HG03025 (cell line): Measurements from ENCODE around the gene ZNF581.

Source experiments
- ATAC-seq: cut with Tn5 transposase; IDR thresholded peaks from one replicate; pipeline ENCODE4 v1.9.1; 2021; ENCODE audit warnings: mild to moderate bottlenecking, moderate library complexity; ENCODE audit not compliant: unreplicated experiment, low FRiP score

Gene ZNF581

GRCh38 chr19:55609326-55609725 is 34.1 kb upstream of the ZNF581 start:
- no peak for ATAC-seq

DNA sequence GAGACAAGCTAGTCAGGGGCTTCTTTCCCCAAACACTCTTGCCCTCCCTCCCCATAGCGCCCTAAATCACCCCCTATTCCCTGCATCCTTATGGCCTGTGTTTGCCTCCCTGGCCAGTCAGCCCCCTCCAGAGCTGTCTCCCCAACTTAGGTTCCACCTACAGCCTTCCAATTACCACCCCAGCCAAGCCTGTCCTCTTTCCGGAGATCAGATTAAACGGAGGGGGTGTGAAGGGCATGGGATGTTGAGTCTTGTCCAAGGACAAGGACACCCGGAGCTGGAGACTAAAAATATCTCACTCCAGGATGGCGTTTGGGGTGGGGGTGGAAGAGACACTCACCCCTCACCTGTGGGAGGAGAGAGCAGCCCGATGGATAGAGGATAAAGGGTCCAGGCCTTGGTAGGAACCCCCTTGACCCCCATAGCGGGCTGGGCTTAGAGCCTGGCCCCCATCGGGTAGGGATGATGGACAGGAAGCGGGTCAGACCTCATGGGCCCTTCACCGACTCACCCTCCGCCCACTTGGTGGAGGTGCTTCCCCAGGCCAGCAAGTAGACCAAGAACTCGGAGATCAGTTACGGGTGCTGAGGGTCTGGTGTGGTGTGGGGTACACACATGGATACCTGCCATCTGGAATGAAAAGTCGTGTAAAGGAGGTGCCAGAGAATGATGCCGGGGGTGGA is 32.0 kb upstream of the ZNF581 start:
- ATAC-seq, result no peak

- ATAC-seq, result no peak
Observed at GRCh38 chr19:55611983-55612645, 31.3 kb upstream of the ZNF581 start.

DNA sequence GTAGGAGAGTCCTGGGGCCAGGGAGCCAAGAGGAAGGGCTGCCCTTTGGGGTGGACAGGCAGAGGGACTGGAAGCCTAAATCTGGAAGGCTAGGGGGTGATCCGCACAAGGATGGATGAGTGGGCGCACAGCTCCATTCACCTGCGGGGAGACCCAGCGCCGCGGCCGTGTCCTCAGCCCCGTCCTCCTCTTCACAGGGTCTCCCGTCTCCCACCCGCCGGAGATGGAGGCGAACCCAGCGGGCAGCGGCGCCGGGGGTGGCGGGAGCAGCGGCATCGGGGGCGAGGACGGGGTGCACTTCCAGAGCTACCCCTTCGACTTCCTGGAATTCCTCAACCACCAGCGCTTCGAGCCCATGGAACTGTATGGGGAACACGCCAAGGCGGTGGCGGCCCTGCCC is 30.1 kb upstream of the ZNF581 start:
- no peak for ATAC-seq

GRCh38 chr19:55613930-55614710 is 29.3 kb upstream of the ZNF581 start:
- ATAC-seq, result no peak

DNA sequence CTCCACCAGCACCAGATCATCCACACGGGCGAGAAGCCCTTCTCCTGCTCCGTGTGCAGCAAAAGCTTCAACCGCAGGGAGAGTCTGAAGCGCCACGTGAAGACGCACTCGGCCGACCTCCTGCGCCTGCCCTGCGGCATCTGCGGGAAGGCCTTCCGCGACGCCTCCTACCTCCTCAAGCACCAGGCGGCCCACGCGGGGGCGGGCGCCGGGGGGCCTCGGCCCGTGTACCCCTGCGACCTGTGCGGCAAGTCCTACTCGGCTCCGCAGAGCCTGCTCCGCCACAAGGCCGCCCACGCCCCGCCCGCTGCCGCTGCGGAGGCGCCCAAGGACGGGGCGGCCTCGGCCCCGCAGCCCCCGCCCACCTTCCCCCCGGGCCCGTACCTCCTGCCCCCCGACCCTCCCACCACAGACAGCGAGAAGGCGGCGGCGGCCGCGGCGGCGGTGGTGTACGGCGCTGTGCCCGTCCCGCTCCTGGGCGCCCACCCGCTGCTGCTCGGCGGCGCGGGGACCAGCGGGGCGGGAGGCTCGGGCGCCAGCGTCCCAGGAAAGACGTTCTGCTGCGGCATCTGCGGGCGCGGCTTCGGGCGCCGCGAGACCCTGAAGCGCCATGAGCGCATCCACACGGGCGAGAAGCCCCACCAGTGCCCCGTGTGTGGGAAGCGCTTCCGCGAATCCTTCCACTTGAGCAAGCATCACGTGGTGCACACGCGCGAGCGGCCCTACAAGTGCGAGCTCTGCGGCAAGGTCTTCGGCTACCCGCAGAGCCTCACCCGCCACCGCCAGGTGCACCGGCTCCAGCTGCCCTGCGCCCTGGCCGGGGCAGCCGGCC is 28.5 kb upstream of the ZNF581 start:
- ATAC-seq, result no peak

- no peak for ATAC-seq
Observed at GRCh38 chr19:55615543-55616394, 27.7 kb upstream of the ZNF581 start.

DNA sequence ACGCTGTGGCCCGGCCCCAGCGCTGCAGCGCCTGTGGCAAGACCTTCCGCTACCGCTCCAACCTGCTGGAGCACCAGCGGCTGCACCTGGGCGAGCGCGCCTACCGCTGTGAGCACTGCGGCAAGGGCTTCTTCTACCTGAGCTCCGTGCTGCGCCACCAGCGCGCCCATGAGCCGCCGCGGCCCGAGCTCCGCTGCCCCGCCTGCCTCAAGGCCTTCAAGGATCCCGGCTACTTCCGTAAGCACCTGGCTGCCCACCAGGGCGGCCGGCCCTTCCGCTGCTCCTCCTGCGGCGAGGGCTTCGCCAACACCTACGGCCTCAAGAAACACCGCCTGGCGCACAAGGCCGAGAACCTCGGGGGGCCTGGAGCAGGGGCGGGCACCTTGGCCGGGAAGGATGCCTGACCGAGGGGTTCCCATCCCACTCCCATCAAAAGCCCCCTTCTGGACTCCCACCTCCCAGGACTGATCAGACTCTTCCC is 27.0 kb upstream of the ZNF581 start:
- no peak for ATAC-seq

- ATAC-seq, result no peak
Observed at GRCh38 chr19:55617426-55617825, 26.0 kb upstream of the ZNF581 start.

GRCh38 chr19:55618426-55618825 is 25.0 kb upstream of the ZNF581 start:
- ATAC-seq, result no peak

DNA sequence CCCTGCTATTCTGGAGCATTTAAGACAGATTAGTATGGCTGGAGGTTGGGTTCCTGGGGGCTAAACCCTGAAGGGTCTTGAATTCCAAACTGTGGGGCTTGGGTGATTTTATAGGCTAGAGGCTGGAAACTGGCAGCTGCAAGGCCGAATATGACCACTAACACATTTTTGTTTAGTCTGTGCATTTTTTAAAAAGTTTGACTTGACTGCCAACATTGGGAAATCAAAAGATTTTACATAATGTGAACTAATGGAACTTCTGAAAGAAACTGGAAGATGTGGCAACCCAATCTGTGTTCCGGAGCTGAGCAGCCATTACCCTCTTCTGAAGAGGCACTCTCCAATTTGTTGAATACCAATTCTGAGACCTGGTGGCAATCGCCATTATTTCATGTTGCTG is 24.2 kb upstream of the ZNF581 start:
- no peak for ATAC-seq

DNA sequence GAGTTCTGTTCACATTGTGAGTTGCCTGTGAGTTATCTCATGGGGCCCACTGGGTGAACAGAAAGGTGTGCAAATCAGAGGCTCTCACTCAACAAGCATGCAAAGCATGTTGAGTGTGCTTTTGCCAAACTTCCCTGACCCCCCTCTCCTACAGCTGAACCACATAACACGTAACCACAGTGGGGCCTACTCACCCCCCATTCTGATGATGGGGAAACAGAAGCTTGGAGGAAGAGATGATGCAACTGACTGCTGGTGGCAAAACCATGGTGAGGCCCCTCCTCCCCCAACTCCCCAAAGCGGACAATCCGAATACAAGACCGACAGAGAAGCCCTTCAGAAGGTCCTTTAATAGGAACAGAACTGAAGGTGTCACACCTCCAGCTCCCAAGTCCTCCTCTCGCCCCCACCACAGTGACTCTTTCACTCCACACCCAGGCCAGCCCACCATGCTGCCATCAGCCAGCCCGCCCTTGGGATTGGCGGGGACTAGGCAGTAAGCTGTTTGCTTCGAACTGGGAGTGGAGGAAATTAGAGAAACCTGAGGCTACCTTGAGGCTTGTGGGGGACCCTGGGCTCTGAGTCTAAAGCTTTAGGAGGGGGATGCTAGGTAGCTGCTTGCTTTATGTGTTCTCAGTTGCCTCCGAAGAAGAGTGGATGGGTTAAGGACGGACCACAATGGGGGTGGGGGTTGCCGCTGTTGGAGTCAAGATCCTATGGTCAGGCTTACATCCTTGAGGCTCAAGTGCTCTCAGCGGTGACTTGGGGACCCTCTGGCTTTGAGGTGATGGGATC is 22.8 kb upstream of the ZNF581 start:
- no peak for ATAC-seq

DNA sequence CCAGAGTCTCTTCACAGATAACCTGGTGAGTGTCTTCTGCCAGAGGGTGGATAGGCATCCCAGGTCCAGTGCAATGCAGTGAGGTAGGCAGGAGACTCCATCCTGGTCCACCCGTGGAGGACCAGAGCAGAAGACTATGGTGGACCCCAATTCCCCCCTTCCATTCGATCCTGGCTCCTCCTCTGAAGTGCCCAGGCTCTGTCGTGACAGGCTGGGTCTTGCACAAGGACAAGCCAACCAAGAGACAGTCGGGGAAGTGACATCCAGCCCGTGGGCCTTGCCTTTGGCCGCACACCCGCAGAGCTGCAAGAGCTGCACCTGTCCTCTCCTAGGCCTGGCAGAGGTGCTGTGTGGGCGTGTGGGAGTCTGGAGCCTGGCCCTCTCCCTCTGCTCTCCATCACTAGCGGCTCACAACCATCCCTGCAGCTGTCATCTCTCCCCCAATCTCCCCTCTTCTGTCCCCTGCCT is 22.2 kb upstream of the ZNF581 start:
- no peak for ATAC-seq

DNA sequence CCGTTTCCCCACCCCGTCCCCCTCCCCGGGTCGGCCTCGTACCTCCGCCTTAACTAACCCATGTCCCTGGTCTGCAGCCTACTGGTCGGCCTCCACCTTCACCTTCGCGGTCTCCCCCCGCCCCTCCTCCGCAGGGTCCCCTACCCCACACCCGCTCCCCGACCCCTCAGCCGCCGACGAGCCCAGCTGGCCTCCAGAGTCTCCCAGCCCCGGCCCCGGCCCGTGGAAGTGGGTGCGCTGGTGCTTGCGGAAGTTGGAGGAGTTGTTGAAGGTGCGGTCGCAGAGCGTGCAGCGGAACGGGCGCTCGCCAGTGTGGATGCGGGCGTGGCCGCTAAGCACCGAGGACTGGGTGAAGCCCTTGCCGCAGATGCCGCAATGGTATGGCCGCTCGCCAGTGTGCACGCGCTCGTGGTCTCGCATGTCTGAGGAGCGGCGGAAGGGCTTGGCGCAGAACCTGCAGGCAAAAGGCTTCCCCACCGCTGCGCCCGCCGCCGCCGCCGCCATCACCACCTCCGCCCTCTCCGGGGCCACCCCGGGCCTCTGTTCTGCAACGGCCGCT is 21.7 kb upstream of the ZNF581 start:
- no peak for ATAC-seq

- ATAC-seq, result no peak
Observed at GRCh38 chr19:55622242-55622969, 21.0 kb upstream of the ZNF581 start.

DNA sequence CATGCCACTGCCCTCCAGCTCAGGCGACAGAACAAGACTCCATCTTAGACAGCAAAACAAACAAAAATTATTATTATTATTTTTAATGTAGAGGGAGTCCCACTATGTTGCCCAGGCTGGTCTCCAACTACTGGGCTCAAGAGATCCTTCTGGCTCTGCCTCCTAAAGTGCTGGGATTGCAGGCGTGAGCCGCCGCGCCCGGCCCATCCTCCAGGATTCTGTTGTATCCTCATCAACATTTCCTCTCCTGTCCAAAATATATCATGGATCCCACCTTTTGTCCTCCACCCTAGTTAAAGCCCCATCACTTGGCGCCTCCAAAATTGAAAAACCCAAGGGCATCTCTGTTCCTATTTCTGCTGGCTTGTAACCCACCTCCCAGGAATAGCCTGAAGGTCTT is 20.3 kb upstream of the ZNF581 start:
- no peak for ATAC-seq

- no peak for ATAC-seq
Observed at GRCh38 chr19:55623561-55623960, 19.9 kb upstream of the ZNF581 start.
